Spinal cord (tissue), 10 donors: ENCODE measurements around the gene PPRC1. TPM values are rescaled to one million over a fixed set of nuclear protein-coding genes. Genes with fewer than 3 reads are reported as not detected.

Source experiments
- DNase-seq, 6 donors: peaks; one replicate each; pipeline versions ENCODE4 v3.0.0 to v3.0.0-alpha.2; 2013 to 2015; ENCODE audit warnings: low spot score in 6 of 6, low read depth in 4 of 6
- H3K27ac ChIP-seq: one replicate; pipeline ENCODE4 v1.5.1; 2013; ENCODE audit warnings: low read depth, low read length, control low read depth
- H3K27me3 ChIP-seq: one replicate; pipeline ENCODE4 v1.6.1; 2013; ENCODE audit warnings: low read length; ENCODE audit not compliant: control insufficient read depth, insufficient read depth
- H3K36me3 ChIP-seq: one replicate; pipeline ENCODE4 v1.6.1; 2013; ENCODE audit warnings: low read length; ENCODE audit not compliant: control insufficient read depth, insufficient read depth
- H3K4me1 ChIP-seq: one replicate; pipeline ENCODE4 v1.6.1; 2013; ENCODE audit warnings: low read length; ENCODE audit not compliant: control insufficient read depth, insufficient read depth
- H3K4me3 ChIP-seq: one replicate; pipeline ENCODE4 v1.5.1; 2013; ENCODE audit warnings: low read depth, low read length, control low read depth
- H3K9me3 ChIP-seq: one replicate; pipeline ENCODE4 v1.6.1; 2013; ENCODE audit warnings: low read length; ENCODE audit not compliant: control insufficient read depth, insufficient read depth
- WGBS: methylation state at CpG from one replicate; pipeline ENCODE4 v1.1.5; 2013; ENCODE audit warnings: missing lambda C conversion rate; ENCODE audit not compliant: insufficient coverage; 5-methylcytosine and 5-hydroxymethylcytosine counted together
- long read RNA-seq, 4 donors: transcript quantifications; one replicate each; lab custom pipeline, GENCODE V29; 2026
- polyA plus RNA-seq, 2 donors: library from polyadenylated mRNA; unstranded; fragments of 120-200 nt; gene quantifications; one replicate each; pipeline ENCODE4 v1.2.1, GENCODE V29; 2013; ENCODE audit not compliant: insufficient read length in 2 of 2
- total RNA-seq, 2 donors: library from RNA; depleted of rRNA in 1 of 2; stranded (reverse); fragments of 120-200 nt in 1 of 2; fragments of >200 nt in 1 of 2; gene quantifications; one replicate each; pipeline versions ENCODE4 v1.2.3 to v1.2.4, GENCODE V29; 2013 to 2014
- donor health status: healthy.

PPRC1 gene
- total RNA-seq, result 10 to 100 TPM in 1 of 2 donors, 1 to 10 TPM in 1; 9.9 to 13.8 TPM
- 10 to 100 TPM; 23.6 to 30.0 TPM for polyA plus RNA-seq
- long read RNA-seq, donor 1, full-length matches to known transcripts, result 3 of 3 reads
- long read RNA-seq, donor 1, partial matches to known transcripts, result 0 of 3 reads
- long read RNA-seq, donor 1, other reads (novel, unspliced or antisense), result 0 of 3 reads
- long read RNA-seq, donor 2, partial matches to known transcripts, result 0 of 2 reads
- long read RNA-seq, donor 2, other reads (novel, unspliced or antisense), result 0 of 2 reads
- long read RNA-seq, donor 3, result 0 reads
- long read RNA-seq, donor 4, partial matches to known transcripts, result 0 of 2 reads
- long read RNA-seq, donor 4, other reads (novel, unspliced or antisense), result 0 of 2 reads

GRCh38 chr10:102132563-102133372 lies at the start of gene PPRC1:
PPRC1 (plus strand) TSS chr10:102133040; CDS start chr10:102133069, 29 bp downstream.
- Histone ChIP-seq H3K27me3 (no peaks in the 10 kb centered on the region), H3K4me1 (peaks cover 13% of the 10 kb centered on the region), H3K4me3 (peak within 1 kb of the TSS; percentile 92), H3K27ac (peak within 1 kb of the TSS; percentile 72), H3K9me3 (no peaks in the 10 kb centered on the region), H3K36me3 (no peaks in the 10 kb centered on the region)
- 0% methylated on average over 63 of the region's 64 CpGs for WGBS
- DNase-seq, result peak; percentile 96 to 100 (median 99)

GRCh38 chr10:102083541-102083940 lies 49.3 kb upstream of the PPRC1 start:
- Histone ChIP-seq H3K4me3 (no peak overlapping the region), H3K4me1 (no peaks in the 10 kb centered on the region), H3K27ac (no peak overlapping the region), H3K9me3 (no peaks in the 10 kb centered on the region), H3K27me3 (no peaks in the 10 kb centered on the region), H3K36me3 (peaks cover 2% of the 10 kb centered on the region)
- WGBS, result no CpG with 5 or more reads among the region's 3 CpGs
- no peak for DNase-seq

DNA sequence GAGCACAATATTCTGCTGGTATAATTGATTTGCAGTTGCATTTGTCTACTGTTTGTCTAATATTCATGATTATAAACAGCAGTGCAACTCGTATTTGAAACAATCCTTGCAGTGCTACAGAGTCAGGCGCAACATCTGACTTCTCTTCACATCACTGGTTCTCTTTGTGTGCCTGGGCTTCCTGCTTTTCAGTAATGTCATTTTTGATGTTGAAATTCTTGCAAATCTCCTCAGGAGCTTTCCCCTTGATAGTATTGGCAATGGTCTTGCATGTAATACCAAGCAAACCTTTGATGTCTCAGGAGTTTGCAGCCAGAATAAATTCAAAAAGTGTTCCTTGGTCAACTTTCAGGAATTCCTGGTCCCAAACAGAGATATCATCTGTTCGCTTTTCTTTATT lies 47.5 kb upstream of the PPRC1 start:
- no peaks in the 10 kb centered on the region for H3K9me3 ChIP-seq

GRCh38 chr10:102086196-102086595 lies 46.6 kb upstream of the PPRC1 start:
- no peak overlapping the region for H3K4me3 ChIP-seq
- WGBS, result 96% methylated on average over 4 of the region's 8 CpGs
- H3K27me3 ChIP-seq, result no peaks in the 10 kb centered on the region
- peaks cover 2% of the 10 kb centered on the region for H3K36me3 ChIP-seq
- no peaks in the 10 kb centered on the region for H3K4me1 ChIP-seq
- no peak overlapping the region for H3K27ac ChIP-seq
- H3K9me3 ChIP-seq, result no peaks in the 10 kb centered on the region
- no peak for DNase-seq

More for the DNA sequence above, 47.5 kb upstream of the PPRC1 start:
- WGBS, result 67% methylated on average over 1 of the region's 3 CpGs
- DNase-seq, result peak in 1 of 6 donors; percentile 43
- H3K27me3 ChIP-seq, result no peaks in the 10 kb centered on the region
- no peaks in the 10 kb centered on the region for H3K4me1 ChIP-seq
- peaks cover 2% of the 10 kb centered on the region for H3K36me3 ChIP-seq
- H3K27ac ChIP-seq, result no peak overlapping the region
- H3K4me3 ChIP-seq, result no peak overlapping the region

GRCh38 chr10:102090772-102091171 lies 42.1 kb upstream of the PPRC1 start:
- DNase-seq, result no peak
- H3K4me3 ChIP-seq, result no peak overlapping the region
- no peaks in the 10 kb centered on the region for H3K27me3 ChIP-seq
- peaks cover 2% of the 10 kb centered on the region for H3K36me3 ChIP-seq
- WGBS, result 80% methylated on average over 1 of the region's 2 CpGs
- no peaks in the 10 kb centered on the region for H3K4me1 ChIP-seq
- no peak overlapping the region for H3K27ac ChIP-seq
- no peaks in the 10 kb centered on the region for H3K9me3 ChIP-seq

DNA sequence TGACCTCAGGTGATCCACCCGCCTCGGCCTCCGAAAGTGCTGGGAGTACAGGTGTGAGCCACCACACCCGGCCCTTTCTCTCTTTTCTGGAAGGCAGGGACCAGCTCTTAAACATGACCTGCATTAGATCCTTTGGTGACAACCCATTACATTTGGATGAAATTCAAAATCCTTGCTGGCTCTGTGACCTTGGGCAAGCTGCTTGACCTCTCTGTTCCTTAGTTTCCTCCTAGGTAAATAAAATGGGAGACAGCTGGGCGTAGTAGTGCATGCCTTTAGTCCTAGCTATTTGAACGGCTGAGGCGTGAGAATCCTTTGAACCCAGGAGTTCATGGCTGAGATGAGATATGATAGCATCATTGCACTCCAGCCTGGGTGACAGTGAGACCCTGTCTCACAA lies 36.4 kb upstream of the PPRC1 start:
- Histone ChIP-seq H3K4me1 (no peaks in the 10 kb centered on the region), H3K9me3 (no peaks in the 10 kb centered on the region)

GRCh38 chr10:102101152-102101551 lies 31.7 kb upstream of the PPRC1 start:
- DNase-seq, result no peak
- Histone ChIP-seq H3K27me3 (no peaks in the 10 kb centered on the region), H3K27ac (no peak overlapping the region), H3K36me3 (peaks cover 3% of the 10 kb centered on the region), H3K4me3 (no peak overlapping the region), H3K4me1 (no peaks in the 10 kb centered on the region), H3K9me3 (no peaks in the 10 kb centered on the region)
- WGBS, result no CpG with 5 or more reads among the region's 5 CpGs

More for the DNA sequence above, 36.4 kb upstream of the PPRC1 start:
- H3K27me3 ChIP-seq, result no peaks in the 10 kb centered on the region
- H3K27ac ChIP-seq, result no peak overlapping the region
- no peaks in the 10 kb centered on the region for H3K36me3 ChIP-seq
- 96% methylated on average over 4 of the region's 7 CpGs for WGBS
- DNase-seq, result no peak
- H3K4me3 ChIP-seq, result no peak overlapping the region

DNA sequence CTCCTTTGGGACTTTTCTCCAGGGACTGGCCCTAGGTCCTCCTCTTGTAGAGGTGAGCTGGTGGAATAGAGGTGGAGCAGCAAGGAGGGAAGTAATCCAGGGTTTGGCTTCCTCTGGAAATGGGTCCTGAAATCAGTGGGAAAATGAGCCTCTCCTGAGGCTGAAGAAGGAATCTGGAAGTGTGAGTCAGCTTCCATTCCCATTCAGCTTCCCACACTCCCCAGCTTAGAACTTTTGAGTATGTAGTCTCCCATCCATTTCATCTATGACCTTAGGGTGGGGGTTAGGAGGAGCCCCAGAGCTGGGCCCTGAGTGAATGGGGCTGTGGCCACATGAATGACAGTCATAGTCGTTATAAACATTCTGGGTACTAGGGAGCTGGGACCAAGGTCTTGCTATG lies 30.4 kb upstream of the PPRC1 start:
- Histone ChIP-seq H3K27ac (no peak overlapping the region), H3K4me1 (no peaks in the 10 kb centered on the region), H3K9me3 (no peaks in the 10 kb centered on the region), H3K36me3 (peaks cover 14% of the 10 kb centered on the region), H3K27me3 (no peaks in the 10 kb centered on the region), H3K4me3 (no peak overlapping the region)
- DNase-seq, result no peak
- WGBS, result 83% methylated on average over 1 of the region's 1 CpG

DNA sequence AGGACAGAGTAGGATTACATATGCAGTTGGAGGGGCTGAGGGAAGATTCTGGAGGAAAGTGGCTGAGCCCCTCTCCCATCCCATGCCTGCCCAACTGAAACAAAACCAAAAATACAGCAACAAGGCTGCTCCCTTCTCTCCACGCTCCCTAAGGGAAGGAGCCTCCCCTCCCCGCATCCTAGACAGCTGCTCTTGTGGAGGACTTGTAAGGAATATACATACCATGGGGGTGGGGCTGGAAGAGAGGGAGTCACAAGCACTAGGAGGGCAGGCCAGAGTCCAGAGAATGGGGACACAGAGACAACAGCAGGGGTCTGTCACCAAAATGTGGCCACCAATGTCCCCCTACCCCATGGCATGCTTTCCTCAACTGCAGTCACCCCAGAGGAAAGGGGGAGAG lies 25.8 kb upstream of the PPRC1 start:
- no peak overlapping the region for H3K4me3 ChIP-seq
- H3K4me1 ChIP-seq, result no peaks in the 10 kb centered on the region
- H3K27me3 ChIP-seq, result no peaks in the 10 kb centered on the region
- no peak overlapping the region for H3K27ac ChIP-seq
- no peak for DNase-seq
- no CpG with 5 or more reads among the region's 2 CpGs for WGBS
- H3K36me3 ChIP-seq, result peaks cover 57% of the 10 kb centered on the region
- H3K9me3 ChIP-seq, result no peaks in the 10 kb centered on the region
